Fibroblast of peridontal ligament (primary cell): ENCODE data around the gene UBR4.
"Not testable (repeated sequence)": the region's sequence is repeated elsewhere in the genome, so short reads cannot be mapped to it uniquely, and the experiment has no call there.

ENCODE experiments used
- DNase-seq: peaks from one replicate; pipeline ENCODE4 v3.0.0-alpha.2; 2010; ENCODE audit errors: extremely low read depth

Gene UBR4

GRCh38 chr1:19220080-19220846, 10.2 kb upstream of the UBR4 start:
- DNase-seq, result no peak

- peak; percentile 23 for DNase-seq
These were observed 9.4 kb upstream of the UBR4 start for GRCh38 chr1:19219451-19219850.

- DNase-seq, result not testable (repeated sequence)
These were observed 6.5 kb upstream of the UBR4 start for GRCh38 chr1:19216585-19216984.

GRCh38 chr1:19213580-19213979, 3.5 kb upstream of the UBR4 start:
- DNase-seq, result no peak

- DNase-seq, result no peak
These were observed 2.1 kb upstream of the UBR4 start for GRCh38 chr1:19212167-19212566.

GRCh38 chr1:19210772-19211549, 895 bp upstream of the UBR4 start:
- DNase-seq, result peak; percentile 45

GRCh38 chr1:19209439-19209989, 552 bp downstream of the UBR4 start:
- DNase-seq, result peak; percentile 51

- DNase-seq, result peak; percentile 86
These were observed 1.2 kb downstream of the UBR4 start for GRCh38 chr1:19208710-19209438.

- no peak for DNase-seq
These were observed 3.1 kb downstream of the UBR4 start for GRCh38 chr1:19206947-19207346.

- no peak for DNase-seq
These were observed 4.2 kb downstream of the UBR4 start for GRCh38 chr1:19205845-19206244.

- no peak for DNase-seq
These were observed 4.7 kb downstream of the UBR4 start for GRCh38 chr1:19205403-19205802.

- DNase-seq, result peak; percentile 26
These were observed 5.4 kb downstream of the UBR4 start for GRCh38 chr1:19204446-19205266.

- DNase-seq, result peak; percentile 70
These were observed 6.6 kb downstream of the UBR4 start for GRCh38 chr1:19203440-19203839.

GRCh38 chr1:19202396-19202795, 7.7 kb downstream of the UBR4 start:
- DNase-seq, result no peak

- no peak for DNase-seq
These were observed 10.0 kb downstream of the UBR4 start for GRCh38 chr1:19199969-19200604.

- no peak for DNase-seq
These were observed 10.6 kb downstream of the UBR4 start for GRCh38 chr1:19199329-19199968.

- no peak for DNase-seq
These were observed 11.2 kb downstream of the UBR4 start for GRCh38 chr1:19198820-19199219.

GRCh38 chr1:19197845-19198244, 12.2 kb downstream of the UBR4 start:
- no peak for DNase-seq

GRCh38 chr1:19196331-19196730, 13.7 kb downstream of the UBR4 start:
- no peak for DNase-seq

- no peak for DNase-seq
These were observed 17.1 kb downstream of the UBR4 start for GRCh38 chr1:19193004-19193403.
